Measurements from ENCODE around the gene INSIG1. TPM values are rescaled to one million over a fixed set of nuclear protein-coding genes. Genes with fewer than 3 reads are reported as not detected.
A peak's percentile ranks its signal among the peaks of the same experiment; 100 is the strongest.

Gene INSIG1
- total RNA-seq, 4 donors from 2014 or later, result 24.7 to 77.6 (median 64.6) TPM

- H3K4me1 ChIP-seq, result peaks cover 8 to 23% (median 9%) of the 10 kb centered on the region in 3 donors
- intact Hi-C loops (cut with DNase I), result no loop called here
- no peak for DNase-seq
- WGBS, 2 donors, result 24 to 37% methylated on average over 19 to 29 of the region's 30 CpGs
- peaks cover 0 to 81% (median 0%) of the 10 kb centered on the region in 4 donors for H3K27me3 ChIP-seq
- peak overlapping the region in 2 of 4 donors; percentile 2 to 42 for H3K4me3 ChIP-seq
- TF ChIP-seq, protein P1, sequence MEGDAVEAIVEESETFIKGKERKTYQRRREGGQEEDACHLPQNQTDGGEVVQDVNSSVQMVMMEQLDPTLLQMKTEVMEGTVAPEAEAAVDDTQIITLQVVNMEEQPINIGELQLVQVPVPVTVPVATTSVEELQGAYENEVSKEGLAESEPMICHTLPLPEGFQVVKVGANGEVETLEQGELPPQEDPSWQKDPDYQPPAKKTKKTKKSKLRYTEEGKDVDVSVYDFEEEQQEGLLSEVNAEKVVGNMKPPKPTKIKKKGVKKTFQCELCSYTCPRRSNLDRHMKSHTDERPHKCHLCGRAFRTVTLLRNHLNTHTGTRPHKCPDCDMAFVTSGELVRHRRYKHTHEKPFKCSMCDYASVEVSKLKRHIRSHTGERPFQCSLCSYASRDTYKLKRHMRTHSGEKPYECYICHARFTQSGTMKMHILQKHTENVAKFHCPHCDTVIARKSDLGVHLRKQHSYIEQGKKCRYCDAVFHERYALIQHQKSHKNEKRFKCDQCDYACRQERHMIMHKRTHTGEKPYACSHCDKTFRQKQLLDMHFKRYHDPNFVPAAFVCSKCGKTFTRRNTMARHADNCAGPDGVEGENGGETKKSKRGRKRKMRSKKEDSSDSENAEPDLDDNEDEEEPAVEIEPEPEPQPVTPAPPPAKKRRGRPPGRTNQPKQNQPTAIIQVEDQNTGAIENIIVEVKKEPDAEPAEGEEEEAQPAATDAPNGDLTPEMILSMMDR (IDR thresholded peaks at IDR 0.05), result no peak
- TF ChIP-seq POLR2A (IDR thresholded peaks at IDR 0.05), result no peak
- no peaks in the 10 kb centered on the region for H3K9me3 ChIP-seq
- peak overlapping the region; percentile 67 to 90 (median 74) for H3K27ac ChIP-seq
- no peaks in the 10 kb centered on the region for H3K36me3 ChIP-seq
Observed at GRCh38 chr7:155257482-155258225, 40.0 kb upstream of the INSIG1 start.

GRCh38 chr7:155258226-155258560 is 39.5 kb upstream of the INSIG1 start:
- Histone ChIP-seq H3K4me1 (peaks cover 8 to 23% (median 9%) of the 10 kb centered on the region in 3 donors), H3K27ac (peak overlapping the region; percentile 67 to 90 (median 74)), H3K4me3 (peak overlapping the region in 1 of 4 donors; percentile 42), H3K27me3 (peaks cover 0 to 81% (median 0%) of the 10 kb centered on the region in 4 donors), H3K9me3 (no peaks in the 10 kb centered on the region), H3K36me3 (no peaks in the 10 kb centered on the region)
- WGBS, 2 donors, result 0 to 7% methylated on average over 2 to 3 of the region's 3 CpGs
- TF ChIP-seq, protein P1 (IDR thresholded peaks at IDR 0.05), result no peak
- no peak for TF ChIP-seq POLR2A (IDR thresholded peaks at IDR 0.05)
- no peak for DNase-seq
- intact Hi-C loops (cut with DNase I), result no loop called here

DNA sequence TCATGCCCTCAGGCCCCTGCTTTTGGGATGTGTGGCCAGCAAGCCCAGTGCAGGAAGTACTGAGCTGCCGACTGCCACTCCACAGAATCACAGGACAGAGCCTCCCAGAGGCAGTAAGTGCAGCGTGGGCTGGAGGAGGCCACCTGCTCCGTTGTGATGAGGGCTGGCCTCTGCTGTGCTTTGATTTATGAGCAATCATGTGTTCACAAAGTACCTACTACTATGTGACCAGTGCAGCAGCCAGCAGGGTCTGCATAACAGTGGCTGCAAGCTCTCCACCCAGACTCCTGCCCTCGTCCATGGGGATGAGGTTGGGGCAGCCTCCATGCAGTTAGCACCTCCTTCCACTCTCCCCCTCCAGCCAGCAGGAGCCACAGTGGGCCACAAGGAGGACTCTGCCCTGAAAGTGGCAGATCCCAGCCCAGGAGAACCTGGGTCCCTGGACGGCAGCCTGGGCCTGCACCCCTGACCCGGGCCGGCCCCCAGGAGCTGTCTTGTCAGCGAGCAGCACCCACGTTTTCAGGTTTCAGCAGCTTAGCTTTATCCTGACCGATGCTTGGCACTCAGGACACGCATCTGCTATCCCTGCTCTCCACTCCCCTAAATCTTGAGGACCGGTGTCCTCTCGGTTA is 37.7 kb upstream of the INSIG1 start:
- intact Hi-C loops (cut with DNase I), result no loop called here
- Histone ChIP-seq H3K36me3 (no peaks in the 10 kb centered on the region), H3K27ac (no peak overlapping the region), H3K27me3 (peaks cover 0 to 81% (median 0%) of the 10 kb centered on the region in 4 donors), H3K9me3 (no peaks in the 10 kb centered on the region), H3K4me3 (no peak overlapping the region), H3K4me1 (peaks cover 8 to 23% (median 9%) of the 10 kb centered on the region in 3 donors)
- DNase-seq, result no peak
- 80 to 89% methylated on average over 4 to 9 of the region's 13 CpGs for WGBS, 2 donors
- TF ChIP-seq, protein P1 (IDR thresholded peaks at IDR 0.05), result no peak
- no peak for TF ChIP-seq POLR2A (IDR thresholded peaks at IDR 0.05)

DNA sequence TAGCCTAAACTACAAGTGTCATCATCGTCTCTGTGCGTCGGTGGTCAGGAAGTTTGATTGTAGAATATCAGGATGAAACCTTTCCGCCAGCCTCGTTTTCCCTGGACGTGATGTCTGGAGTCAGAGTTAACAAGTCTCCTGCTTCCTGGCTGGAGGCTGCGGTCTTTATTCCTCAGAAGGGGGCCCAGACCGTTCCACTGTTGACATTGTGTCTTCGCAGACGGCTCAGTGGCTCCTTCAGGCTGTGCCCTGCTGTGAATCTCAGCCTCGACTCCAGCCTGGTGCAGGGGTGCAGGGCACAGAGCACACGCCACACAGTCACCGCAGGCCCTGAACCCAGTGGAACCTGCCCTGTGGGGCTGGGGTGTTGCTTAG is 37.2 kb upstream of the INSIG1 start:
- Histone ChIP-seq H3K27ac (no peak overlapping the region), H3K9me3 (no peaks in the 10 kb centered on the region), H3K36me3 (no peaks in the 10 kb centered on the region), H3K4me1 (peaks cover 8 to 23% (median 9%) of the 10 kb centered on the region in 3 donors), H3K4me3 (no peak overlapping the region), H3K27me3 (peaks cover 0 to 81% (median 0%) of the 10 kb centered on the region in 4 donors)
- intact Hi-C loops (cut with DNase I), result no loop called here
- WGBS, 2 donors, result 83 to 89% methylated on average over 10 of the region's 13 CpGs
- TF ChIP-seq POLR2A (IDR thresholded peaks at IDR 0.05), result no peak
- TF ChIP-seq, protein P1 (IDR thresholded peaks at IDR 0.05), result no peak
- no peak for DNase-seq

Data from esophagus squamous epithelium (tissue), 5 donors.